Ovary (tissue), 9 donors: ENCODE results near the gene TULP4. TPM values are rescaled to one million over a fixed set of nuclear protein-coding genes. Genes with fewer than 3 reads are reported as not detected.

ENCODE experiments used
- DNase-seq, 5 donors: peaks; one replicate each; pipeline ENCODE4 v3.0.0-alpha.2; 2019 to 2020
- H3K27ac ChIP-seq, 2 donors: fragments of 200-600 bp; one replicate each; pipeline versions ENCODE4 v1.5.1 to v1.8.0; 2019 to 2022
- H3K27me3 ChIP-seq: fragments of 200-600 bp; one replicate; pipeline ENCODE4 v1.8.0; 2022
- H3K36me3 ChIP-seq: fragments of 200-600 bp; sonication (generic); one replicate; pipeline ENCODE4 v1.5.1; 2019
- H3K4me1 ChIP-seq: one replicate; pipeline ENCODE4 v1.8.1; 2013; ENCODE audit warnings: mild to moderate bottlenecking, moderate library complexity; ENCODE audit not compliant: insufficient read depth
- H3K4me3 ChIP-seq: fragments of 200-600 bp; sonication (generic); one replicate; pipeline ENCODE4 v1.5.1; 2017
- H3K9me3 ChIP-seq, 2 donors: fragments of 200-600 bp in 1 of 2; sonication (generic) in 1 of 2; one replicate each; pipeline versions ENCODE4 v1.5.1 to v1.8.1; 2013 to 2019; ENCODE audit warnings: mild to moderate bottlenecking in 1 of 2, moderate library complexity in 1 of 2
- EP300 ChIP-seq: sonication (generic); formaldehyde crosslinking; IDR thresholded peaks from one replicate; pipeline ENCODE4 v1.6.1; 2017; ENCODE audit warnings: antibody characterized with exemption
- POLR2A ChIP-seq: fragments of 450-650 bp; IDR thresholded peaks from one replicate; pipeline ENCODE4 v1.6.1; 2017; ENCODE audit warnings: antibody characterized with exemption, mild to moderate bottlenecking, moderate library complexity
- WGBS, 3 donors: extraction: QIAGEN DNeasy Blood & Tissue Kit in 1 of 3; methylation state at CpG; one replicate each; pipeline versions ENCODE4 v1.1.5 to v1.1.7; 2013 to 2017; 5-methylcytosine and 5-hydroxymethylcytosine counted together
- intact Hi-C, 4 donors: fragments of 100-400 bp; cut with DNase I; formaldehyde crosslinking; loops; one replicate each; pipeline versions ENCODE4 v1.11.0 to v1.15.1; 2022 to 2023
- polyA plus RNA-seq, 2 donors: library from polyadenylated mRNA; stranded (reverse); fragments of 200-250 nt in 1 of 2; fragments of 350-450 nt in 1 of 2; fragmentation: Illumina TruSeq in 1 of 2; extraction: RNeasy Lipid Tissue Mini Kit (QIAGEN cat#74804) in 1 of 2; gene quantifications; one replicate each; pipeline ENCODE4 v1.2.3, GENCODE V29; 2013 to 2014
- total RNA-seq, 7 donors: library from RNA; depleted of rRNA in 2 of 7; stranded (reverse); fragments of >200 nt in 2 of 7; fragmentation: NEBNext Ultra II Directional in 3 of 7; extraction: Animal tissue kit (Norgen Biotek cat#: 25700) in 3 of 7; gene quantifications; one replicate each; pipeline versions ENCODE4 v1.1.0 to v1.2.4, GENCODE V29; 2016 to 2023
- TF ChIP-seq, protein P1 (sequence below), 3 donors: fragments of 450-650 bp in 2 of 3; fragments of 200-600 bp in 1 of 3; IDR thresholded peaks; one replicate each; pipeline versions ENCODE4 v1.5.1 to v1.8.0; 2016 to 2022; ENCODE audit warnings: antibody characterized with exemption in 3 of 3, mild to moderate bottlenecking in 1 of 3
- donor health status: DM: no; HTN: no; CAD: no; lungs with moderate emphysema.
- donor health status: DM: no; HTN: no; CAD: no.
- donor health status: Bipolar disorder and iron deficiency.
- donor health status: DM: yes; HTN: yes; CAD: no.
- donor health status: DM: no; HTN: no; CAD: no.
- donor health status: DM: yes; HTN: yes; CAD: no.

Gene TULP4
- total and polyA plus RNA-seq, 9 donors: 7.5 to 152 (median 92.6) TPM

GRCh38 chr6:158387036-158387435, 74.8 kb downstream of the TULP4 start:
- H3K27me3 ChIP-seq: no peaks in the 10 kb centered on the region
- WGBS, 3 donors: 86 to 92% (median 87%) methylated on average over 3 of the region's 3 CpGs
- no peak overlapping the region for H3K27ac ChIP-seq
- no peaks in the 10 kb centered on the region for H3K36me3 ChIP-seq
- intact Hi-C loops: no loop called here
- no peak overlapping the region for H3K4me3 ChIP-seq
- TF ChIP-seq EP300 (no peak), POLR2A (no peak)
- TF ChIP-seq, protein P1, sequence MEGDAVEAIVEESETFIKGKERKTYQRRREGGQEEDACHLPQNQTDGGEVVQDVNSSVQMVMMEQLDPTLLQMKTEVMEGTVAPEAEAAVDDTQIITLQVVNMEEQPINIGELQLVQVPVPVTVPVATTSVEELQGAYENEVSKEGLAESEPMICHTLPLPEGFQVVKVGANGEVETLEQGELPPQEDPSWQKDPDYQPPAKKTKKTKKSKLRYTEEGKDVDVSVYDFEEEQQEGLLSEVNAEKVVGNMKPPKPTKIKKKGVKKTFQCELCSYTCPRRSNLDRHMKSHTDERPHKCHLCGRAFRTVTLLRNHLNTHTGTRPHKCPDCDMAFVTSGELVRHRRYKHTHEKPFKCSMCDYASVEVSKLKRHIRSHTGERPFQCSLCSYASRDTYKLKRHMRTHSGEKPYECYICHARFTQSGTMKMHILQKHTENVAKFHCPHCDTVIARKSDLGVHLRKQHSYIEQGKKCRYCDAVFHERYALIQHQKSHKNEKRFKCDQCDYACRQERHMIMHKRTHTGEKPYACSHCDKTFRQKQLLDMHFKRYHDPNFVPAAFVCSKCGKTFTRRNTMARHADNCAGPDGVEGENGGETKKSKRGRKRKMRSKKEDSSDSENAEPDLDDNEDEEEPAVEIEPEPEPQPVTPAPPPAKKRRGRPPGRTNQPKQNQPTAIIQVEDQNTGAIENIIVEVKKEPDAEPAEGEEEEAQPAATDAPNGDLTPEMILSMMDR (IDR thresholded peaks at IDR 0.05): no peak
- no peak for DNase-seq
- no peaks in the 10 kb centered on the region for H3K9me3 ChIP-seq
- no peaks in the 10 kb centered on the region for H3K4me1 ChIP-seq

- H3K4me3 ChIP-seq: no peak overlapping the region
- 88 to 100% (median 97%) methylated on average over 1 of the region's 1 CpG for WGBS, 3 donors
- TF ChIP-seq EP300 (no peak), POLR2A (no peak)
- TF ChIP-seq, protein P1 (IDR thresholded peaks at IDR 0.05): no peak
- no peak overlapping the region for H3K27ac ChIP-seq
- intact Hi-C loops: no loop called here
- H3K27me3 ChIP-seq: no peaks in the 10 kb centered on the region
- no peaks in the 10 kb centered on the region for H3K9me3 ChIP-seq
- DNase-seq: no peak
- no peaks in the 10 kb centered on the region for H3K4me1 ChIP-seq
- H3K36me3 ChIP-seq: no peaks in the 10 kb centered on the region
These were observed 75.3 kb downstream of the TULP4 start for GRCh38 chr6:158387578-158387977.

GRCh38 chr6:158388727-158389126, 76.5 kb downstream of the TULP4 start:
- 28 to 34% (median 33%) methylated on average over 2 of the region's 2 CpGs for WGBS, 3 donors
- DNase-seq: no peak

DNA sequence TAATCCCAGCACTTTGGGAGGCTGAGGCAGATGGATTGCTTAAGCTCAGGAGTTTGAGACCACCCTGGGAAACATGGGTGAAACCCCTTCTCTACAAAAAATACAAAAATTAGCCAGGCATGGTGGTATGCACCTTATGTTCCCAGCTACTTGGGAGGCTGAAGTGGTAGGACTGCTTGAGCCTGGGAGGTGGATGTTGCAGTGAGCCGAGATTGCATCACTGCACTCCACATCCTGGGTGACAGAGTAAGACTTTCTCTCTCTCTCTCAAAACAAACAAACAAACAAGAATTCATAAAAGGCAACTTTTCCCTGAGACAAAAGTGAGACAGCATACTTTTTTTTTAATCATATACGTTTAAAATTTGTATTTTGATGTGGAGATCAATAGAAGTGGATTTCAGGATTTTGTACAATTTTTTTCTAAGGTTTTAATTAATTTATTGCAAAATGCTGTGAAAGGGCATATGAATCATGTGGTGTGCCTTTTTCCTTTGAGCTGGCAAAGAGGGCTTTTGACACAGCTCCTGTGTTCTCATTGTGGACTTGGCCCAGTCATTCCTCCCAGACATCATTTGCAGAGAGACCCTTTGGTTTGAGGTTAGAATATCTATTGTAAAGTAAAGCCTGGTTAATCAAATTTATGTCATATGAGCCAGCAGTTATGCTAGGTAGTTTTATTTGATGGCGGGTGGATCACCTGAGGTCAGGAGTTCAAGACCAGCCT, 77.1 kb downstream of the TULP4 start:
- Histone ChIP-seq H3K27me3 (no peaks in the 10 kb centered on the region), H3K4me1 (no peaks in the 10 kb centered on the region), H3K9me3 (no peaks in the 10 kb centered on the region), H3K27ac (no peak overlapping the region), H3K4me3 (no peak overlapping the region), H3K36me3 (no peaks in the 10 kb centered on the region)
- no peak for TF ChIP-seq EP300
- TF ChIP-seq, protein P1 (IDR thresholded peaks at IDR 0.05): no peak
- TF ChIP-seq POLR2A: no peak
- intact Hi-C loops: no loop called here
- no peak for DNase-seq
- WGBS, 3 donors: 96 to 98% (median 98%) methylated on average over 3 of the region's 3 CpGs

More at GRCh38 chr6:158388727-158389126, 76.5 kb downstream of the TULP4 start:
- TF ChIP-seq, protein P1 (IDR thresholded peaks at IDR 0.05): no peak
- TF ChIP-seq EP300: no peak
- TF ChIP-seq POLR2A: no peak
- Histone ChIP-seq H3K27ac (no peak overlapping the region), H3K27me3 (no peaks in the 10 kb centered on the region), H3K4me3 (no peak overlapping the region), H3K4me1 (no peaks in the 10 kb centered on the region), H3K9me3 (no peaks in the 10 kb centered on the region), H3K36me3 (no peaks in the 10 kb centered on the region)
- intact Hi-C loops: no loop called here
